ENCODE measurements around the gene CARD8.
"Not testable (repeated sequence)": the region's sequence is repeated elsewhere in the genome, so short reads cannot be mapped to it uniquely, and the experiment has no call there.

CARD8 gene

DNA sequence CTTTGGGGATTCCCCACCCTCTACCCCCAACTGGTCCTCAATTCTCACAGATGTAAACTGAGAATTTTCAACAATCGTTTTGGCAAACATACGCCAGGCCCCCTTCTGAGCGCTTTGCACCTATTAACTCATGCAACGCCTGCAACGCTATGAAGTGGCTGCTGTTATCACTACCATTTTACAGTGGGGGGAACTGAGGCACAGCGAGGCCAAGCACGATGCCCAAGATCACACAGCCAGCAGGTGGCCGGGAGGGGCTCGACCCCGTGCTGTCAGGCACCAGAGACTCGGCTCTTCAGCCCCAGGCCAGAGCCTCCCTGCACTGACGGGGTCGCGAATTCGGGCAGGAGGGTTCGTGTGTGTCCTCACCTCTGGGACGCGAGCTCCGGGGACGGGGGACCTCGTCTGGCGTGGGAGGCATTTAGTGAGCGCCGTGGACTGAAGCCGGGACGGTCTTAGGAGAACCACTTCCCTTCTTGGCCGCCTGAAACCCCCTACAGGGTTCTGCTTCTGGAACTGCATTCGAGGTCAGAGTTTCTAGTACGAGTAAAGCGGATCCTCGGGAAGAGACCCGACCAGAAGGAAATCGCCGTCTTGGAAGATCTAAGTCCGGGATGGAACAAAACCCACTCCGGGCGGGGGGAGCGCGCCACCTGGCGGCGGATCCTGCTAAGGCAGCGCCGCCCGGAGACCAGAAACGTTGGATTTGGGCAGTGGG is 35.2 kb upstream of the CARD8 start:
- FAIRE-seq (peak; percentile 53), DNase-seq (ENCODE audit: insufficient read length) (no peak)
- TF ChIP-seq POLR2A (IDR thresholded peaks at IDR 0.05; ENCODE audit: low read depth, low read length) (no peak), TAF1 (IDR thresholded peaks at IDR 0.05; ENCODE audit: borderline replicate concordance, low read depth, low read length) (no peak), POLR2AphosphoS5 (IDR thresholded peaks at IDR 0.05; ENCODE audit: low read depth, low read length) (no peak)

DNA sequence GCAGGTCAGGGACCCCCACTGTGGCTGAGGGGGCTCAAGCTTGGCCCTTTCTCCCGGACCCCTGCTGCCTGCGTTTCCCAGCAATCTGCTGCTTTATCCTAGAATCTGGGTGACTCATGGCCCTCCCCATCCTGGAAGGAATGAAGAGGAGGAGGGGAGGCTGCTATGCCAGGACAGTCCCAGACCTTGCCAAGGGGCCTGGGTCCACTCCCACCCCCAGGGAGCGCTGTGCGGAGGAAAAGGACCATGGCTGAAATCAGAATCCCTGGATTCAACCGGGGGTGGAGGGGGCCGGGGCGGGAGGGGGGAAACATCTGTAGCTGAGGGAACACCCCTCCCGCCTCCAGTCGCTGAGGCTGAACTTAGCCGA is 34.7 kb upstream of the CARD8 start:
- no peak for FAIRE-seq

GRCh38 chr19:48287748-48288147 is 32.0 kb upstream of the CARD8 start:
- FAIRE-seq (no peak), DNase-seq (ENCODE audit: insufficient read length) (no peak)
- TF ChIP-seq POLR2AphosphoS5 (IDR thresholded peaks at IDR 0.05; ENCODE audit: low read depth, low read length) (no peak), TAF1 (IDR thresholded peaks at IDR 0.05; ENCODE audit: borderline replicate concordance, low read depth, low read length) (no peak), POLR2A (IDR thresholded peaks at IDR 0.05; ENCODE audit: low read depth, low read length) (no peak)

More for the DNA sequence above, 34.7 kb upstream of the CARD8 start:
- no peak for DNase-seq (ENCODE audit: insufficient read length)
- TF ChIP-seq POLR2A (IDR thresholded peaks at IDR 0.05; ENCODE audit: low read depth, low read length), result no peak
- no peak for TF ChIP-seq TAF1 (IDR thresholded peaks at IDR 0.05; ENCODE audit: borderline replicate concordance, low read depth, low read length)
- TF ChIP-seq POLR2AphosphoS5 (IDR thresholded peaks at IDR 0.05; ENCODE audit: low read depth, low read length), result no peak

- DNase-seq (ENCODE audit: insufficient read length), result no peak
- TF ChIP-seq POLR2A (IDR thresholded peaks at IDR 0.05; ENCODE audit: low read depth, low read length), result no peak
- no peak for TF ChIP-seq TAF1 (IDR thresholded peaks at IDR 0.05; ENCODE audit: borderline replicate concordance, low read depth, low read length)
- TF ChIP-seq POLR2AphosphoS5 (IDR thresholded peaks at IDR 0.05; ENCODE audit: low read depth, low read length), result no peak
- no peak for FAIRE-seq
Measured at GRCh38 chr19:48284896-48285295, 29.2 kb upstream of the CARD8 start.

GRCh38 chr19:48283908-48284307 is 28.2 kb upstream of the CARD8 start:
- no peak for FAIRE-seq
- no peak for DNase-seq (ENCODE audit: insufficient read length)
- no peak for TF ChIP-seq POLR2A (IDR thresholded peaks at IDR 0.05; ENCODE audit: low read depth, low read length)
- TF ChIP-seq TAF1 (IDR thresholded peaks at IDR 0.05; ENCODE audit: borderline replicate concordance, low read depth, low read length), result no peak
- TF ChIP-seq POLR2AphosphoS5 (IDR thresholded peaks at IDR 0.05; ENCODE audit: low read depth, low read length), result no peak

DNA sequence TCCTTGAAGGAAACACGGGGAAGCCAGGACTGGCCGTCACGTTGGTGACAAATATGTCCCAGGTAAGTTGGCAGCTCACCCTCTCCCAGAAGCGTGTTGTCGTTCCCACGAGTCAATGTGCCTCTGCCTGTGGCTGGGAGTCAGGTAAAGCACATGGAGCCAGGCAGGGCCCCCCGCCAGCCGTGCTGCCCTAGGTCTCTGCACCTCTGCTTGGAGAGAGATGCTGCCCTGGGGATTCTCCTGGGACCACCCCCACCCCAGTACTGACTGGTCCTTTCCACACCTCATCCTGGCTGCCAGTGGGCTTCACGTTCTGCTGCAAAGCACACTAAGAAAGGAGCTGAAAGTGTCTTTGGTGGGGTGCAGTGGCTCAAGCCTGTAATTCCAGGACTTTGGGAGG is 24.0 kb upstream of the CARD8 start:
- TF ChIP-seq TAF1 (IDR thresholded peaks at IDR 0.05; ENCODE audit: borderline replicate concordance, low read depth, low read length) (no peak), POLR2A (IDR thresholded peaks at IDR 0.05; ENCODE audit: low read depth, low read length) (no peak), POLR2AphosphoS5 (IDR thresholded peaks at IDR 0.05; ENCODE audit: low read depth, low read length) (no peak)
- DNase-seq (ENCODE audit: insufficient read length) (no peak), FAIRE-seq (no peak)

DNA sequence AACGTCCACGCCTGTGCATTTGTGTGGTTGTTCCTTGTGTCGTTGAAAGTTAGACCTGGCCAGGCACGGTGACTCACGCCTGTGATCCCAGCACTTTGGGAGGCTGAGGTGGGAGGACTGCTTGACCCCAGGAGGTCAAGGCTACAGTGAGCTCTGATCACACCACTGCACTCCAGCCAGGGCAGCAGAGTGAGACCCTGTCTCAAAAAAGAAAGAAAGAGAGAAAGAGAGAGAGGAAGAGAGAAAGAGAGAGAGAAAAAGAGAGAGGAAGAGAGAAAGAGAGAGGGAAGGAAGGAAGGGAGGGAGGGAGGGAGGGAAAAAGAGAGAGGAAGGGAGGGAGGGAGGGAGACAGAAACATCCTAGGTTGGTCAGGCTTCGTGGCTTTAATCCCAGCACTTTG is 19.2 kb upstream of the CARD8 start:
- DNase-seq (ENCODE audit: insufficient read length), result no peak
- TF ChIP-seq POLR2A (IDR thresholded peaks at IDR 0.05; ENCODE audit: low read depth, low read length) (no peak), POLR2AphosphoS5 (IDR thresholded peaks at IDR 0.05; ENCODE audit: low read depth, low read length) (no peak), TAF1 (IDR thresholded peaks at IDR 0.05; ENCODE audit: borderline replicate concordance, low read depth, low read length) (no peak)
- FAIRE-seq, result no peak

DNA sequence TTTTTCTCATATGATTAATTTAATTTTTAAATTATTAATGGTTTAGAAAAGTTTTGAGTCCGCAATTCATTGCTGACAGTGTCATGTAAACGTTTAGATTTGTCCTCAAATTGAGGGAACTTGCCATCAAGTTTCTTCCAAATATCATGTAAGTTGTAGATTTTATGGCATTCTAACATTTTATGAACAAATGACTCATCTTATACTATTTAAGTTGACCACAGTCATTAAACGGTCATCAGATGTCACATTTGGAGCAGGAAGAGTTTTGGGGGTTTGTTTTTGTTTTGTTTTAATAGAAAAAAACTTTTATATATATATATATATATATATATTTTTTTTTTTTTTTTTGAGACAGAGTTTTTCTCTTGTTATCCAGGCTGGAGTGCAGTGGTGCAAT is 18.5 kb upstream of the CARD8 start:
- no peak for TF ChIP-seq TAF1 (IDR thresholded peaks at IDR 0.05; ENCODE audit: borderline replicate concordance, low read depth, low read length)
- DNase-seq (ENCODE audit: insufficient read length) (no peak), FAIRE-seq (no peak)

DNA sequence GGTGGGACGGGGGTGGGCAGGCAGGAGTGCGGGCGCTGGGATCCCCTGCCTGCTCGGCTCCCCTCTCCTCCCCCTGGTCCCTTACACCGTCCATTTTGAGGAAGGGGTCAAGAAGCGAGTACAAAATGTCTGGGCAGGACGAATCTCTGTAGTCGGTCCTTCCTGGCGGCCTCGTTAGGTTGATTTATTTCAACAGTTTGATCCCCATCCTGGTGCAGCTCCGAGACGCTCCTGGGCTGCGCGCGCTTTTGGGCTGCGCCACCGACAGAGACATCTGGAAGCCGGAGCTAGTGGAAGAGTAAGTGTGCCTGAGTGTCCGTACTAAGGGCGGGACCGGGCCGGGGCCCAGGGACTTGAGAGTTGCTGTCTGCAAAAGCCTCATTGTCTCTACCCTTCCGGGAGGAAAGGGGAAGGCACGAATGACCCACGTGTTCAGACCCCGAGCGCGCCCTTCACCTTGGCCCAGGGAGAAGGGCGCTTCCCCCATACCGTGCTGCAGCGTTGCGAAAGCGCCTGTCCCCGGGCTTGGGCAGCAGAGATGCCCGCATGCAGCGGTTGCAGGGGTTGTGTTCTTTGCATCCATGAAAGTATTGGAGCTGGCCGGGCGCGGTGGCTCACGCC is 15.9 kb upstream of the CARD8 start:
- DNase-seq (ENCODE audit: insufficient read length), result no peak
- TF ChIP-seq TAF1 (IDR thresholded peaks at IDR 0.05; ENCODE audit: borderline replicate concordance, low read depth, low read length) (no peak), POLR2A (IDR thresholded peaks at IDR 0.05; ENCODE audit: low read depth, low read length) (no peak), POLR2AphosphoS5 (IDR thresholded peaks at IDR 0.05; ENCODE audit: low read depth, low read length) (no peak)
- no peak for FAIRE-seq

- not testable (repeated sequence) for DNase-seq (ENCODE audit: insufficient read length); FAIRE-seq
Measured at GRCh38 chr19:48269617-48270026, 13.9 kb upstream of the CARD8 start.

DNA sequence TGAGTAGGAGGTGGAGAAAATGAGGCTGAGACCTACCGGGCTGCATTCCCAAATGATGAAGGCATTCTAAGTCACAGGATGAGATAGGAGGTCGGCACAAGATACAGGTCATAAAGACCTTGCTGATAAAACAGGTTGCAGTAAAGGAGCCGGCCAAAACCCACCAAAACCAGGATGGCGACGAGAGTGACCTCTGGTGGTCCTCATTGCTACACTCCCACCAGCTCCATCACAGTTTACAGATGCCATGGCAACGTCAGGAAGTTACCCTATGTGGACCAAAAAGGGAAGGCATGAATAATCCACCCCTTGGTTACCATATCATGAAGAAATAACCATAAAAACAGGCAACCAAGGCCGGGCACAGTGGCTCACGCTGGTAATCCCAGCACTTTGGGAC is 9.6 kb upstream of the CARD8 start:
- not testable (repeated sequence) for DNase-seq (ENCODE audit: insufficient read length); FAIRE-seq

DNA sequence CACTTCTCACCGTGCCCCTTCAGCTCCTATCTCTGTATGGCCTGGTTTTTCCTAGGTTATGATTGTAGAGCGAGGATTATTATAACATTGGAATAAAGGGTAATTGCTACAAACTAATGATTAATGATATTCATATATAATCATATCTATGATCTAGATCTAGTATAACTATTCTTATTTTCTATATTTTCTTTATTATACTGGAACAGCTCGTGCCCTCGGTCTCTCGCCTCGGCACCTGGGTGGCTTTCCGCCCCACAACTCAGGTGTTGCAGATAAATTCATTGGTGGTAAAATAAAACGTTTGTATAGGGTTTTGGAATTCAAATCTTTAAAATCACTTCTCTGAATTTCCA is 4.6 kb upstream of the CARD8 start:
- not testable (repeated sequence) for DNase-seq (ENCODE audit: insufficient read length); FAIRE-seq

DNA sequence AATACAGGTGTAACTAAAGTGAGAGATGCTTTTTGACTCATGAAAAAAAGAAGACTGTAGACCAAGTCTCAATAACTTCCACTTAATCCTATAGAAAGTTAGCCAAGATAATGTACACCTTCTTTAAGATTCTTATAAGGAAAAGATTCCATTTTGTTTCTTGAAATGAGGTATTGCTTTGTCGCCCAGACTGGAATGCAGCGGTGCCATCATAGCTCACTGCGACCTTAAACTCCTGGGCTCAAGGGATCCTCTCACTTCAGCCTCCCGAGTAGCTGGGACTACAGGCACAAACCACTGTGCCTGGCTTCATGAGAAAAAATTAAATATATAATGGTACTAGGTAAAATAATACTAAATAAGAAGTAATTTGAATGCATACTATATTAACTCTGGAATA is 3.3 kb upstream of the CARD8 start:
- not testable (repeated sequence) for DNase-seq (ENCODE audit: insufficient read length)
- peak; percentile 21 for FAIRE-seq
